ENCODE measurements around the gene SORCS1.

GRCh38 chr10:106548832-106549231 lies 615.7 kb downstream of the SORCS1 start:
- TF ChIP-seq CTCF (IDR thresholded peaks at IDR 0.05) = no peak
- no peak for TF ChIP-seq POLR2A (IDR thresholded peaks at IDR 0.05; ENCODE audit: low read depth)
- no peak for TF ChIP-seq POLR2AphosphoS5 (IDR thresholded peaks at IDR 0.05)
- no peak for TF ChIP-seq EP300 (IDR thresholded peaks at IDR 0.05)

Data from esophagus muscularis mucosa (tissue), 4 donors.